Suprapubic skin (tissue), 4 donors: ENCODE measurements around the gene S100B.

Source experiments
- CTCF ChIP-seq, 2 donors: fragments of 200-600 bp in 1 of 2; fragments of 450-650 bp in 1 of 2; sonication (generic) in 1 of 2; IDR thresholded peaks; one replicate each; pipeline ENCODE4 v1.5.1; 2016 to 2019; ENCODE audit warnings: antibody characterized with exemption in 2 of 2, mild to moderate bottlenecking in 1 of 2, moderate library complexity in 1 of 2
- POLR2A ChIP-seq, 2 donors: fragments of 450-650 bp; IDR thresholded peaks; one replicate each; pipeline ENCODE4 v1.6.1; 2017; ENCODE audit warnings: antibody characterized with exemption in 2 of 2, mild to moderate bottlenecking in 2 of 2, moderate library complexity in 2 of 2
- POLR2AphosphoS5 ChIP-seq, 3 donors: sonication (generic); formaldehyde crosslinking; IDR thresholded peaks; one replicate each; pipeline ENCODE4 v1.6.1; 2017; ENCODE audit warnings: antibody characterized with exemption in 3 of 3

GRCh38 chr21:46596201-46596600, 8.7 kb downstream of the S100B start:
- no peak for TF ChIP-seq CTCF (IDR thresholded peaks at IDR 0.05)
- TF ChIP-seq POLR2AphosphoS5 (IDR thresholded peaks at IDR 0.05), result no peak
- TF ChIP-seq POLR2A (IDR thresholded peaks at IDR 0.05), result no peak
